NCI-H748 (cell line): ENCODE measurements around the gene ABHD1.
"Not testable (repeated sequence)": the region's sequence is repeated elsewhere in the genome, so short reads cannot be mapped to it uniquely, and the experiment has no call there.

ENCODE experiments used
- DNase-seq: peaks from one replicate; lab custom pipeline; 2025; ENCODE audit not compliant: unreplicated experiment; lab: John Stamatoyannopoulos, UW

The ABHD1 gene

DNA sequence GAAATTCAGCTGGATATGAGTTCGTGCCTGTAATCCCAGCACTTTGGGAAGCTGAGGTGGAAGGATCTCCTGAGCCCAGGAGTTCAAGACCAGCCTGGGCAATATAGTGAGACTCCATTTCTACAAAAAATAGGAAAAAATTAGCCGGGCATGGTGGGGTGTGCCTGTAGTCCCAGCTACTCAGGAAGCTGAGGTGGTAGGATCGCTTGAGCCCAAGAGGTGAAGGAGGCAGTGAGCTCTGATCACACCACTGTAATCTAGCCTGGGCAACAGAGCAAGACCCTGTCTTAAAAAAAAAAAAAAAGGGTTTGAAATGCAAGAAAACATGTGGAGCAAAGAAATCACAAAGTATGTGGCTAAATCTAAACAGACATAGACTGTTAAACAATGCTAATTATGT is 14.5 kb upstream of the ABHD1 start:
- DNase-seq = no peak

DNA sequence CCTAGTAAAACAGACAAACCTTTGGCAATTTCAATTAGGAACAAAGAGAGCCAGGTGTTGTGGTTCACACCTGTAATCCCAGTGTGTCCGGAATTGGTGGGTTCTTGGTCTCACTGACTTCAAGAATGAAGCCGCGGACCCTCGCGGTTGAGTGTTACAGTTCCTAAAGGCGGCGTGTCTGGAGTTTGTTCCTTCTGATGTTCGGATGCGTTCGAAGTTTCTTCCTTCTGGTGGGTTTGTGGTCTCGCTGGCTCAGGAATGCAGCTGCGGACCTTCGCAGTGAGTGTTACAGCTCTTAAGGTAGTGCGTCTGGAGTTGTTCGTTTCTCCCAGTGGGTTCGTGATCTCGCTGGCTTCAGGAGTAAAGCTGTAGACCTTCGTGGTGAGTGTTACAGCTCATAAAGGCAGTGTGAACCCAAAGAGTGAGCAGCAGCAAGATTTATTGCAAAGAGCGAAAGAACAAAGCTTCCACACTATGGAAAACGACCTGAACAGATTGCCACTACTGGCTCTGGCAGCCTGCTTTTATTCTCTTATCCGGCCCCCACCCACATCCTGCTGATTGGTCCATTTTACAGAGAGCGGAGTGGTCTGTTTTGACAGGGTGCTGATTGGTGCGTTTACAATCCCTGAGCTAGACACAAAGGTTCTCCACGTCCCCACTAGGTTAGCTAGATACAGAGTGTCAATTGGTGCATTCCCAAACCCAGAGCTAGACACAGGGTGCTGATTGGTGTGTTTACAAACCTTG is 12.8 kb upstream of the ABHD1 start:
- DNase-seq = not testable (repeated sequence)

- DNase-seq = not testable (repeated sequence)
These were observed 12.1 kb upstream of the ABHD1 start for GRCh38 chr2:27111392-27112078.

DNA sequence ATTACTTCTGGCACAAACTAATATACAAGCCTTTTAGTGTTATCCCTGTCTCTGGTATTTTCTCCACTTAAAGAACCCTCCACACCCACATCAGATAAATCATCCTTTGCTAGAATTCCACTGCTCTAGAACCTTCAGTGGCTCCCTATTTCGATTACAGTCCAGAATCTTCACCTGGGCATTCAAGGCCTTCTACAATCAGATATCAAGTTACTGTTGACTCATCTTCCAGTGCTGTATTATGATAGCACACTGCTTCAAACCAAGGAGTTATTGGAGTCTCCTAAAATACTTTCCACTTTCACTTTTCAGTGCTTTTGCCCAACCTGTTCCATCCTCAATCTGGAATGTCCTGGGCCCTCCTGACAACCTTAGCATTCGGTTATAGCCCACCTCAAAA is 8.1 kb upstream of the ABHD1 start:
- DNase-seq = no peak

- DNase-seq = peak; percentile 41
These were observed 5.6 kb upstream of the ABHD1 start for GRCh38 chr2:27117995-27118524.

GRCh38 chr2:27118525-27119329 is 4.9 kb upstream of the ABHD1 start, which contains the start of gene CGREF1:
Gene CGREF1, minus strand, starts transcription at chr2:27119128. Its CDS starts 14,762 bp downstream, at chr2:27104366.
- DNase-seq = peak; percentile 52

GRCh38 chr2:27119330-27119670 is 4.3 kb upstream of the ABHD1 start:
- DNase-seq = peak; percentile 40

DNA sequence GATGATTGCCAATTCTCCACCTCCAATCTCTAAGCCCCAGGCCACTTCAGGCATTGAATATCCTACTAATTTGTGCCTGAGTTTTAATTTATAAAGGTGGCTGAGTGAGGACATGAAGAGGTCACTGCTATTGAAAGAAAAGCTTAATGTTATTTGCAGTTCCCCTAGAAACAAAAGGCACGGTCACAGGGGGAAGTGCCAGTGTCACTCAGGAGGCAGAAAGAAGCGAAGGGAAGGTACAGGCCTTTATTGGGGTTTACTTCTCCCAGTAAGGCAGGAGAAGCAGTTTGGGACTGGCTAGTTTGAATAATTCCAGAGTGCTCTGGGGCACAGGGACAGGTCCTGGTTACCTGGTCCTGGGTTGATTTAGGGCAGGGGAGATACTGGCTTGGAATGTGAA is 1.7 kb upstream of the ABHD1 start:
- no peak for DNase-seq

DNA sequence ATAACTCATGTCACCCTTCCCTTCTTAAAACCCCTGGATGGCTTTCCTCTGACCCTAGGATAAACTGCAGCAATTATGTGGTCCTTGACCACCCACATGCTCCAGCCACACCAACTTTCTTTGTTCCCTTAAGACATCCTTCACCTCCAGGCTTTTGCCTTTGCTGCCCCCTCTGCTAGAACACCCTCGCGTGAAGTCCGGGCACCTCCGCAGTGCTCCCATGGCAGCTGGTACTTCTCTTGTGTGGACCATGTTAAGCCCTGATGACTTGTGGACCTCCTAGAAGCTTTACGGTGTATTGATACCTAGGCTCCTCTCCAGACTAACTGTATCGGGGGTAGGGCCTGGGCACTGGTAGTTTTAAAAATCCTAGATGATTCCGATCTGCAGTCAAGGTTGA is 824 bp upstream of the ABHD1 start:
- DNase-seq = no peak

DNA sequence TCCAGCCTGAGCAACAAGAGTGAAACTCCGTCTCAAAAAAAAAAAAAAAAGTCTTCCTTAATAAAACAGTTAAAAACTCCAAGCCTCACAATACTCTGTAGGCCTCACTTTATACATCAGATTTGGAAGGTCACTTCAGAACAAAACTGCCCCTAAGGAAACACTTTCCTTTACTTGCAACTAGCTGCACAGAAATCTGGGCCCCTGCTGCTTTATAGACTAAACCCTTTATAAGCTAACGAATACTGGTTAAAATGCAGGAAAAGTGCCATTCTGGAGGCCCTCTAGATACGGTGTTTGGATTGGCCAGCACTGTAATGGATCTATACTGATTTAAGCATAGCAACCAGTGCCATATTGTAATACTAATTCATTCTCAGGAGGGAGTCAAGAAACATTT is 1.5 kb downstream of the ABHD1 start:
- no peak for DNase-seq

DNA sequence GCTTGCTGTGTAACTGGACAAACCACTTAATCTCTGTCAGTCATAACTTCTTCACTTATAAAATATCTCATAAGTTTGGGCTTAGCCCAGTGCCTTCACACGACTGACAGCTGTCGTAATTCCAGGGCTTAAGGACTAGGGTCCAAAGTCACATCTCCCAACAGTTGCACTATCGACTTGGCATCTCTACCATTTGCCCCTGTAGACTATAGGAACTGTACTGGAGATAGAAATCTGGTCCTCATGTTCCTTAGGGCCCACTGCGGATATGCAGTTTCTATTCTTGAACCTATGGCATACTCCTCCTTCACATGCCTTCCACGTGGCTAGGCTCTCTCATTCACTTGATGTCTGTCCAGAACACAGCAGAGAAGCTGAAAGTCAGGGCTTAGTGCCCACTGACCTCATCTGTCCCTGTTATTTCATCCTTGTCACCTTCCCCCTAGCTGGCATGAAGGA is 2.7 kb downstream of the ABHD1 start:
- no peak for DNase-seq

DNA sequence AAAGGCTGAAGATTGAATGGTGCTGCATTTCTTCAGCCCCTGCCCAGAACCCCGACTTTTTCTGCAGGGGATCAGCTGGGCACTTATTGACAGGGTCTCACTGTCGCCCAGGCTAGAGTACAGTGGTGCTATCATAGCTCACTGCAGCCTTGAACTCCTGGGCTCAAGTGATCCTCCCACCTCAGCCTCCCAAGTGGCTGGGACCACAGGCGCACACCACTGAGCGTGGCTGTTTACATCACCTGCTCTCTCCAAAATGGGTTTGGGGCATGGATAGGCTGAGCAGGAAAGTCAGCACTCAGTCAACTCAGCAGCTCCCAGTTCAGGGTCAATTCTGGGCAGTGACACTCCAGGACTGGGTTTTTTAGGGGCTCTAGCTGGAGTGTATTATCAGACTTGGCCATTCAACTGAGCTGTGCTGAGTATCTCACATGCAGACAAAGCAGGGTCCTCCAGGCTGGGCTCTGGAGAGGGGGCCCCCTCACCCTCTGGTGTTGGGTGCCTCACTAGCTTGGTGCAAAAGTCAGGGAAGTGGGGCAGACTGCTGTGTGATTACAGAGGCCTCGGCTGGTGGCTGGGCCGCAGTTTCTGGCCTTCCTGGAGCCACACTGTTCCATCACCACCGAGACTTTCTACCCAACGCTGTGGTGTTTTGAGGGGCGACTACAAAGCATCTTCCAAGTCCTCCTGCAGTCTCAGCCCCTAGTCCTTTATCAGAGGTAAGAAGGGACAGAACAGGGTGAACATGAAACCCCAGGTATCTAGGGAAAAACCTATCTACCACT is 4.5 kb downstream of the ABHD1 start:
- no peak for DNase-seq

- DNase-seq = no peak
These were observed 5.3 kb downstream of the ABHD1 start for GRCh38 chr2:27128668-27129571.

- no peak for DNase-seq
These were observed 6.8 kb downstream of the ABHD1 start for GRCh38 chr2:27130396-27130795.

DNA sequence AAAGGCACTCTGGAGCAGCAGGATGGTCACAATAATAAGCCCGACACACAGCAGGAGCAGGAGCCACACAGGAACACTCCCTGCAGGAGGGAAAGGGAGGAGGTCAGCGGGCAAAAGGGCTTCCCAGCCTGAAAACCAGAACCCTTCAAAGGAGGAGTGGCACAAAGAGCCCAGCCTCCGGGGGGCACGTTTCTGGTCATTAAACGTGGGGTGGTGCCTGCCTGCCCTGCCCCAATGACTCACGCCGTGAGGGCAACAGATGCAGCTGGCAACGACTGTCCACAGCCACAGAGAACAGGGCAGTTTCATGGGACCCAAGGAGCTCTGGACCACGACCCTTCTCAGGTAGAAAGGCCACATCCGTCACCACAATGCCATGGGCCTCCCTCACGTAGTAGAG is 7.8 kb downstream of the ABHD1 start:
- DNase-seq = no peak

- no peak for DNase-seq
These were observed 9.7 kb downstream of the ABHD1 start for GRCh38 chr2:27133195-27133875.

GRCh38 chr2:27133905-27134780 is 10.5 kb downstream of the ABHD1 start, which contains the start of gene PREB:
Gene PREB, minus strand, starts transcription at chr2:27134636. Its CDS starts 215 bp downstream, at chr2:27134421.
- DNase-seq = peak; percentile 97
